ENCODE data around the gene ZNF691. TPM values are rescaled to one million over a fixed set of nuclear protein-coding genes. Genes with fewer than 3 reads are reported as not detected.

ZNF691 gene
- total and polyA plus RNA-seq, 8 donors: 9.9 to 22.2 (median 17.8) TPM

DNA sequence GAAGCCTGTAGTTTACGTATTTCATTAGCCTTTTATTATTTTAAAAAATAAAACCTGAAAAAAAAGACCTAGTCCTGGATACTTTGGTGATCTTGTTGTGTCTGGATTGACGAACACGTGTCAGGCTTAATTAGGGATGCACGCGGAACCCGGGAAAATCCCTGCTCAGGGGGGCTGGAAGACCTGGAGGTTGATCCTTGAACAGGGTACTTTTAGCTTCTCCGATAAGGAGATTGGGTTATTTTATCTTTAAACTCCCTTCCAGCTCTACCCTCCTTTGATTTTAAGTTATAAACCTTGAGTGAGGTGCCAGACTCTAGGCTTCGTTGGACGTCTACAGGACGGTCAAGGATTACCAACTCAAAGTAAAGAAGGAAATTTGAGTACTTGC, 552 bp upstream of the ZNF691 start:
- Histone ChIP-seq H3K36me3 (peaks cover 0 to 23% of the 10 kb centered on the region in 2 donors), H3K27me3 (no peaks in the 10 kb centered on the region), H3K4me3 (peak overlapping the region; percentile 91 to 98), H3K27ac (no peak overlapping the region), H3K9me3 (no peaks in the 10 kb centered on the region), H3K4me1 (peaks cover 12 to 32% of the 10 kb centered on the region in 2 donors)
- intact Hi-C loops (cut with DNase I): no loop called here
- ATAC-seq (peak; percentile 7), DNase-seq (no peak)
- TF ChIP-seq, protein P1, sequence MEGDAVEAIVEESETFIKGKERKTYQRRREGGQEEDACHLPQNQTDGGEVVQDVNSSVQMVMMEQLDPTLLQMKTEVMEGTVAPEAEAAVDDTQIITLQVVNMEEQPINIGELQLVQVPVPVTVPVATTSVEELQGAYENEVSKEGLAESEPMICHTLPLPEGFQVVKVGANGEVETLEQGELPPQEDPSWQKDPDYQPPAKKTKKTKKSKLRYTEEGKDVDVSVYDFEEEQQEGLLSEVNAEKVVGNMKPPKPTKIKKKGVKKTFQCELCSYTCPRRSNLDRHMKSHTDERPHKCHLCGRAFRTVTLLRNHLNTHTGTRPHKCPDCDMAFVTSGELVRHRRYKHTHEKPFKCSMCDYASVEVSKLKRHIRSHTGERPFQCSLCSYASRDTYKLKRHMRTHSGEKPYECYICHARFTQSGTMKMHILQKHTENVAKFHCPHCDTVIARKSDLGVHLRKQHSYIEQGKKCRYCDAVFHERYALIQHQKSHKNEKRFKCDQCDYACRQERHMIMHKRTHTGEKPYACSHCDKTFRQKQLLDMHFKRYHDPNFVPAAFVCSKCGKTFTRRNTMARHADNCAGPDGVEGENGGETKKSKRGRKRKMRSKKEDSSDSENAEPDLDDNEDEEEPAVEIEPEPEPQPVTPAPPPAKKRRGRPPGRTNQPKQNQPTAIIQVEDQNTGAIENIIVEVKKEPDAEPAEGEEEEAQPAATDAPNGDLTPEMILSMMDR (IDR thresholded peaks at IDR 0.05): no peak

DNA sequence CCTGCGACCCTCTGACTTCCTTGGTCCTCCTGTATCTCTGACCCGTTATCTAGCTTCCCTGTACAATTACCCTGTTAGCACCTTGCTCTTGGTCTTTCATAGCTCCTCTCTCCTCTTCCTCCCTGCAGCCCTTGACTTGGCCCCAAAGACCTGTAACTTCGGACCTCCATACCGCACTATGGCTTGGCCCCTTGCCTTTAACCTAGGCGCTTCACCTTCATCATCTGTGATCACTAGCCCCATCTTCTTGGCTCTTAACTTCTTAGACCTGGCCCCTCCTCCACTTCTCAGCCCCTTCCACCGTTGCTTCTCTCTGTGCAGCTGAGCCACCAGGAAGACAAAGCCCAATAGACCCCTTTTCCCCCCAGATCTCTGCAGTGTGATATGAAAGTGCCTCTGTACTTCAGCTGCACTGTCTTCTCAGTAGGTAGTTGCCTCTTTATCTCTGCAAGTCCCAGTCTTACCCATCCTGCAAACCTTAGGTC, 740 bp downstream of the ZNF691 start:
- TF ChIP-seq, protein P1 (IDR thresholded peaks at IDR 0.05): no peak
- no peak for ATAC-seq
- H3K27ac ChIP-seq: peak overlapping the region in 1 of 2 donors; percentile 80
- H3K4me3 ChIP-seq: peak overlapping the region; percentile 91 to 98
- H3K4me1 ChIP-seq: peaks cover 12 to 32% of the 10 kb centered on the region in 2 donors
- DNase-seq: no peak
- intact Hi-C loops (cut with DNase I): no loop called here
- no peaks in the 10 kb centered on the region for H3K9me3 ChIP-seq
- H3K36me3 ChIP-seq: peaks cover 0 to 34% of the 10 kb centered on the region in 2 donors
- no peaks in the 10 kb centered on the region for H3K27me3 ChIP-seq

DNA sequence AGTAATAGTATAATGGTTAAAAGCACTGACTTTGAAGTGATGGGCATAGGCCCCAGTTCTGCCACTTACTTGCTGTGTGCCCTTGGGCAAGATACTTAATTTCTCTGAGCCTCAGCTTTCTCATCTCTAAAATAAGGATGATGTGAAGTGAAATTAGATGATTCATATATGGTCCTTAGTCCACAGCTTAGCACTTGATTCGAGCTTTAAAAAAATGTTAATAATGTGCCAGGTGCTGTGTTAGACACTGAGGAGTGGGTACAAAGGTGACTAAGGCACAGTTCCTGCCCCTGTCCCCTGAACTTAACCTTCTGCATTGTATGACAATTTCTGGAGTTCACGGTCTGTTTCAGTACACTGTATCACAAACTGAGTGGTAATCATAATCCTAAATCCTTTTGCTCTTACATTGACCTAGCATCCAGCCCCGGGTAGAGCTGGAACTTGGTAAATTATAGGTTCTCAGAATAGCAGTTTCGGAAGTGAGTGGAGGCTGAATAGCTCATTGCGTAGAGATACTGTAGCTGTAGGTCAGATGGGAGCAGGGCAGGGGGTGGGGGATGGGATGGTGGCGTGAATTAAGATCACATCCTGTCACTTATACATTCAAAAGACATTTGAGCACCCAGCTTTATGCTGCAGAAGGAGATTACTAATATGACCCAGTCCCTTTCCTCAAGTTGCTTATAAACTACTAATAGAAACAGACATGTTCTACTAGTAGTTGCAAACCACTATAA, 1.5 kb downstream of the ZNF691 start:
- DNase-seq (no peak), ATAC-seq (no peak)
- Histone ChIP-seq H3K27me3 (no peaks in the 10 kb centered on the region), H3K4me3 (peak overlapping the region in 1 of 2 donors; percentile 91), H3K4me1 (peaks cover 12 to 32% of the 10 kb centered on the region in 2 donors), H3K27ac (no peak overlapping the region), H3K36me3 (peaks cover 0 to 30% of the 10 kb centered on the region in 2 donors), H3K9me3 (no peaks in the 10 kb centered on the region)
- intact Hi-C loops (cut with DNase I): no loop called here
- TF ChIP-seq, protein P1 (IDR thresholded peaks at IDR 0.05): no peak

DNA sequence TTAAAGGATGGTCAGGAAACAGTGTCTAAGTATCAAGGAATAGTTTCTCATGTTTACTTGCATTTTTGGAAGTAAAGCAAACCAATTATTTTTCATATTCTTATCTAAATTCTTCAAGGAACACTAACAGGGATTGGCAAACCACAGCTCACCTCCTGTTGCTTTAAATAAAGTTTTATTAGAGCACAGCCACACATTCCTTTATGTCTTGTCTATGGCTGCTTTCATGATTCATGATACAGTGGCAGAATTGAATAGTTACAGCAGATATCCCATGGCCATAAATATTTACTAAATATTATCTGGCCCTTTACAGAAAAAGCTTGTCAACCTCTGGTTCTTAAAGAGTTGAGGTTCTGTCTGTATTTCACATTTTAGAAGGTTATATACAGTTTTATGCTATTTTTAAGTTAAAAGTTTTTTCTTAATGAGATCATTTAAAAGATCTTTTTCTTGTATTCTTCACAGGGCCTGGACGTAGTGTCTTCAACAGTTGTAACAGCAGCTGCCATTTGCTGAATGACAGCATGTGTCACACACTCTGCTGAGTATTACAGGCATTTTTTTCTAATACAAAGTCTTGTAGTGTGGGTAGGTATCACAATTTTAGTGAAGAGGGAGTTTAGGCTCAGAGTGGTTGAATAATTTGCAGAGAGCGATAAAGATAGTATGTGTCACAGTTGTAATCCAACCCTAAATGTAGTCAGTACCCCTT, 2.6 kb downstream of the ZNF691 start:
- H3K27me3 ChIP-seq: no peaks in the 10 kb centered on the region
- H3K36me3 ChIP-seq: peaks cover 0 to 23% of the 10 kb centered on the region in 2 donors
- H3K27ac ChIP-seq: no peak overlapping the region
- TF ChIP-seq, protein P1 (IDR thresholded peaks at IDR 0.05): no peak
- H3K4me3 ChIP-seq: no peak overlapping the region
- no peak for DNase-seq
- H3K9me3 ChIP-seq: no peaks in the 10 kb centered on the region
- ATAC-seq: no peak
- intact Hi-C loops (cut with DNase I): no loop called here
- peaks cover 12 to 31% of the 10 kb centered on the region in 2 donors for H3K4me1 ChIP-seq

DNA sequence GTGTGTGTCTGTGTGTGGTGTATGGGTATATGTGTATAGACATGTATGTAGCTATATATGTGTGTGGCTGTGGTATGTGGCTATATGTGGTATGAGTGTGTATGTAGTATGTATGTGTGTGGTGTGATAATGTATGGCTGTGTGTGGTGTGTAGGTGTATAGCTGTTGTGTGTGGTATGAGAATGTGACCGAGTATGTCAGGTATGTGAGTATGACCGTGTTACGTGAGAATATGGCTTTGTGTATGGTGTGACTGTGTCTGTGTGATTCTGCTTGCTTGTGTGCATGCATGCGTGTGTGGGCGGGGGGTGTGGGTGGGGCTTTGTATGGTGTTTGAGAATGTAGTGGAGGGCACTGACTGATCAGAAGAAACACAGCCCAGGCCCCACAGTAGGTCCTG, 3.5 kb downstream of the ZNF691 start:
- intact Hi-C loops (cut with DNase I): no loop called here
- no peaks in the 10 kb centered on the region for H3K27me3 ChIP-seq
- DNase-seq: no peak
- H3K4me1 ChIP-seq: peaks cover 12 to 21% of the 10 kb centered on the region in 2 donors
- H3K4me3 ChIP-seq: no peak overlapping the region
- no peak overlapping the region for H3K27ac ChIP-seq
- TF ChIP-seq, protein P1 (IDR thresholded peaks at IDR 0.05): no peak
- H3K9me3 ChIP-seq: no peaks in the 10 kb centered on the region
- peaks cover 0 to 23% of the 10 kb centered on the region in 2 donors for H3K36me3 ChIP-seq
- ATAC-seq: no peak

Measured in left lung (tissue), 10 donors.